Prostate gland (tissue), 2 donors: ENCODE data around the gene CAPN13.

ENCODE experiments used
- POLR2A ChIP-seq: fragments of 450-650 bp; IDR thresholded peaks from one replicate; pipeline ENCODE4 v1.6.1; 2016; ENCODE audit warnings: antibody characterized with exemption, mild to moderate bottlenecking
- POLR2AphosphoS5 ChIP-seq: sonication (generic); formaldehyde crosslinking; IDR thresholded peaks from one replicate; pipeline ENCODE4 v1.6.1; 2017; ENCODE audit warnings: antibody characterized with exemption
- TF ChIP-seq, protein P1 (sequence below), 4 experiments: fragments of 200-600 bp in 2 of 4; fragments of 450-650 bp in 2 of 4; sonication (generic) in 2 of 4; IDR thresholded peaks; 1 replicate in 3 of 4; 2 replicates in 1 of 4; pipeline ENCODE4 v1.5.1; 2016 to 2019; ENCODE audit warnings: antibody characterized with exemption in 4 of 4, mild to moderate bottlenecking in 2 of 4, moderate library complexity in 2 of 4

DNA sequence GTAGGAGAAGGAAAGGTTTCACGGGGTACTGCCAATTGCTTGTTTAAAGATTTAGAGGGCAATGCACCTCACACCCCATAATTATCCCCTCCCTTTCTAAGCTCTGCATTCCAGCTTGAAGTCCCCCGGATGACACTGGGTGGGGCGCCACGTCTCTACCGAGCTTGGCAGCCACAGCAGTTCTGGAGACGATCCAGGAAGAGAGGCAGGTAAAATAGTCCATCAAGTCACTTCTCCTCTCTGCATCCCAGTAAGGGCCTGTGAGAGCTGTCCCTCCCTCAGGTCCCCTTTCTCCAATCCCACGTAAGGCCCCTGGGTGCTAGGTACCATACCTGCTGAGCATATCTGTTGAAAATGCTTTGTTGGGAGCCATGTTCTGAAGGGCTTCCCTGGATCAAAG is 65.7 kb downstream of the CAPN13 start:
- TF ChIP-seq, protein P1, sequence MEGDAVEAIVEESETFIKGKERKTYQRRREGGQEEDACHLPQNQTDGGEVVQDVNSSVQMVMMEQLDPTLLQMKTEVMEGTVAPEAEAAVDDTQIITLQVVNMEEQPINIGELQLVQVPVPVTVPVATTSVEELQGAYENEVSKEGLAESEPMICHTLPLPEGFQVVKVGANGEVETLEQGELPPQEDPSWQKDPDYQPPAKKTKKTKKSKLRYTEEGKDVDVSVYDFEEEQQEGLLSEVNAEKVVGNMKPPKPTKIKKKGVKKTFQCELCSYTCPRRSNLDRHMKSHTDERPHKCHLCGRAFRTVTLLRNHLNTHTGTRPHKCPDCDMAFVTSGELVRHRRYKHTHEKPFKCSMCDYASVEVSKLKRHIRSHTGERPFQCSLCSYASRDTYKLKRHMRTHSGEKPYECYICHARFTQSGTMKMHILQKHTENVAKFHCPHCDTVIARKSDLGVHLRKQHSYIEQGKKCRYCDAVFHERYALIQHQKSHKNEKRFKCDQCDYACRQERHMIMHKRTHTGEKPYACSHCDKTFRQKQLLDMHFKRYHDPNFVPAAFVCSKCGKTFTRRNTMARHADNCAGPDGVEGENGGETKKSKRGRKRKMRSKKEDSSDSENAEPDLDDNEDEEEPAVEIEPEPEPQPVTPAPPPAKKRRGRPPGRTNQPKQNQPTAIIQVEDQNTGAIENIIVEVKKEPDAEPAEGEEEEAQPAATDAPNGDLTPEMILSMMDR (IDR thresholded peaks at IDR 0.05) = no peak
- TF ChIP-seq POLR2A (no peak), POLR2AphosphoS5 (no peak)
